Stimulated activated effector memory CD8-positive, alpha-beta T cell treated with anti-CD3 and anti-CD28 coated beads, Interleukin-12 subunit alpha, Interleukin-12 subunit beta, amount 100 ng/mL, for 72 hours (primary cell): ENCODE measurements around the gene PAPPA2.

Source experiments
- ATAC-seq: fragments of 150-1000 bp; cut with Tn5 transposase; 2 replicates; pipeline ENCODE4 v1.10.0; 2021
- DNase-seq, 2 donors: peaks; one replicate each; pipeline ENCODE4 v3.0.0; 2021 to 2022; ENCODE audit warnings: low spot score in 2 of 2
- H3K27ac Mint-ChIP-seq: one replicate; pipeline ENCODE4 v1.8.0; 2022; ENCODE audit warnings: mild to moderate bottlenecking, mixed read lengths
- H3K36me3 Mint-ChIP-seq: one replicate; pipeline ENCODE4 v1.8.0; 2022; ENCODE audit warnings: mild to moderate bottlenecking, mixed read lengths
- H3K4me1 Mint-ChIP-seq: one replicate; pipeline ENCODE4 v1.8.0; 2022; ENCODE audit warnings: mixed read lengths
- H3K4me3 Mint-ChIP-seq: one replicate; pipeline ENCODE4 v1.8.0; 2022; ENCODE audit warnings: mild to moderate bottlenecking, mixed read lengths
- H3K9me3 Mint-ChIP-seq: one replicate; pipeline ENCODE4 v1.8.0; 2022; ENCODE audit warnings: mixed read lengths

PAPPA2 gene

DNA sequence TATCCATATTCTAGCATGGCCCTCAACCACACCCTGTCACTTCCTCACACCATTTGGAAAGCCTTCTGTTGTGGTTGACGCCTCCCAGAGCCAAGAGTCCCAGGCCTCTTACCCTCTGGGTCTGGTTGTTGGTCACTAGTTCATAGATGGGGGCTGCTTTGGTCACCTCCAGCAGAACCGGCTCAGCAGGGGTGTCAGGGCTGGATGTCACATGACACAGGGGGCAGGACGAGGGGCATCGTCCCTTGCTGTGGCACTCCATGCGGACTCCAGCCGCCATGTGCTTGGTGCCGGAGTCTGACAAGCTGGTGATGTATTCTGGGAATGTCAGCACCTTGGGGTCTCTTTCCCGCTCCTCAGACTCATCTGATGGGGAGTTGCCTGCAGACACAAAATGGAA, 431.5 kb downstream of the PAPPA2 start:
- no peaks in the 10 kb centered on the region for H3K4me1 Mint-ChIP-seq
- no peak overlapping the region for H3K27ac Mint-ChIP-seq
- ATAC-seq (no peak), DNase-seq (no peak)
- no peaks in the 10 kb centered on the region for H3K36me3 Mint-ChIP-seq
- H3K4me3 Mint-ChIP-seq: no peak overlapping the region
- peaks cover 3% of the 10 kb centered on the region for H3K9me3 Mint-ChIP-seq
